ENCODE results near the gene INTS6L.
A peak's percentile ranks its signal among the peaks of the same experiment; 100 is the strongest.

Gene INTS6L

GRCh38 chrX:135520553-135521404 is at the start of gene INTS6L:
TSS of gene INTS6L (plus strand) at chrX:135520660. CDS start at chrX:135520993, 333 bp downstream.
- FAIRE-seq, result peak; percentile 91

- FAIRE-seq, result no peak
These were observed 44.1 kb upstream of the INTS6L start for GRCh38 chrX:135476378-135476777.

- FAIRE-seq, result no peak
These were observed 42.9 kb upstream of the INTS6L start for GRCh38 chrX:135477576-135477975.

GRCh38 chrX:135480076-135480475 is 40.4 kb upstream of the INTS6L start:
- no peak for FAIRE-seq

GRCh38 chrX:135481696-135482179 is 38.7 kb upstream of the INTS6L start:
- FAIRE-seq, result no peak

GRCh38 chrX:135484641-135485289 is 35.7 kb upstream of the INTS6L start:
- FAIRE-seq, result peak; percentile 57

- no peak for FAIRE-seq
These were observed 30.9 kb upstream of the INTS6L start for GRCh38 chrX:135489542-135489941.

GRCh38 chrX:135490979-135491514 is 29.4 kb upstream of the INTS6L start:
- FAIRE-seq, result no peak

- no peak for FAIRE-seq
These were observed 26.0 kb upstream of the INTS6L start for GRCh38 chrX:135494453-135494852.

- FAIRE-seq, result no peak
These were observed 22.7 kb upstream of the INTS6L start for GRCh38 chrX:135497736-135498135.

GRCh38 chrX:135498236-135498635 is 22.2 kb upstream of the INTS6L start:
- no peak for FAIRE-seq

GRCh38 chrX:135505351-135505750 is 15.1 kb upstream of the INTS6L start:
- no peak for FAIRE-seq

GRCh38 chrX:135509885-135510284 is 10.6 kb upstream of the INTS6L start:
- no peak for FAIRE-seq

GRCh38 chrX:135512508-135513129 is 7.8 kb upstream of the INTS6L start:
- no peak for FAIRE-seq

GRCh38 chrX:135513130-135513515 is 7.3 kb upstream of the INTS6L start:
- FAIRE-seq, result no peak

- FAIRE-seq, result no peak
These were observed 4.1 kb upstream of the INTS6L start for GRCh38 chrX:135516376-135516775.

GRCh38 chrX:135518161-135518560 is 2.3 kb upstream of the INTS6L start:
- no peak for FAIRE-seq

- FAIRE-seq, result no peak
These were observed 373 bp upstream of the INTS6L start for GRCh38 chrX:135520022-135520552.

- FAIRE-seq, result peak; percentile 74
These were observed 1.1 kb downstream of the INTS6L start for GRCh38 chrX:135521405-135522131.

- no peak for FAIRE-seq
These were observed 1.7 kb downstream of the INTS6L start for GRCh38 chrX:135522132-135522530.

- no peak for FAIRE-seq
These were observed 2.6 kb downstream of the INTS6L start for GRCh38 chrX:135522878-135523693.

Measured in G401.6 (cell line).